SH-SY5Y (cell line): ENCODE data around the gene RNU6-8.

Experiments used
- GATA2 ChIP-seq: IDR thresholded peaks from 2 replicates; pipeline ENCODE4 v1.6.1; 2011; ENCODE audit warnings: mild to moderate bottlenecking, low read depth, low read length
- GATA3 ChIP-seq: IDR thresholded peaks from 2 replicates; pipeline ENCODE4 v1.6.1; 2011; ENCODE audit warnings: low read depth, mild to moderate bottlenecking, low read length, moderate library complexity

DNA sequence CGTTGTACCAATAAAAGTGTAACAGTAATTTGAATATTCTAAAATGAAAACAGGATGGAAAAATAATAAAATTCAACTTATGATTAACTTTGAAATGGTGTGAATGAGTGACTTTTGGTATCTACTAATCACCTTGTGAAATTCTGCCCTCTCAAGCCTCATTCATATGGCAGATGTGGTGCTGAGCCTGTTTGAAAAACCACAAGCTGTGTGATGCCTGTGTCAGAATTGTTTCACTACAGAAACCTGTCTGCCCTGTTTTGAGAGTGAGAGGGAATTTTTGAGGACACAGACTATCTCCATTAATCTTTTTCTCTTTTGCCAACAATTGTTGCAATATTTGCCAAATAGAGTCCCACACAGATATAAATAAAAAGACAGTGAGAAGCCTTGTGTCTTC is 5.2 kb downstream of the RNU6-8 start:
- TF ChIP-seq GATA2 (no peak), GATA3 (no peak)
